K562 (cell line): ENCODE measurements around the gene PTBP3. TPM values are rescaled to one million over a fixed set of nuclear protein-coding genes. Genes with fewer than 3 reads are reported as not detected.
A peak's percentile ranks its signal among the peaks of the same experiment; 100 is the strongest.

Experiments
- ARNT ChIP-seq, 2 experiments: fragments of 450-650 bp; IDR thresholded peaks; 2 replicates each; pipeline ENCODE4 v1.6.1; 2016; ENCODE audit warnings: mild to moderate bottlenecking in 1 of 2
- MCM5 ChIP-seq: fragments of 450-650 bp; IDR thresholded peaks from 2 replicates; pipeline ENCODE4 v1.6.1; 2016; ENCODE audit warnings: low read depth
- RNF2 ChIP-seq: sonication (generic); IDR thresholded peaks from 2 replicates; pipeline ENCODE4 v1.6.1; 2016
- XRCC5 ChIP-seq: fragments of 200-400 bp; formaldehyde crosslinking; IDR thresholded peaks from 2 replicates; pipeline ENCODE4 v1.6.1; 2017; ENCODE audit warnings: low read depth, mild to moderate bottlenecking, low read length
- polyA plus RNA-seq, 8 experiments: library from polyadenylated mRNA; depleted of rRNA in 4 of 8; stranded (reverse) in 5 of 8; unstranded in 3 of 8; fragments of >200 nt; fragmentation: Nextera tagmentation in 2 of 8; fragmentation: Illumina TruSeq in 1 of 8; extraction: Ambion mirVana in 2 of 8; extraction: Trizol in 1 of 8; gene quantifications; 2 replicates each; pipeline versions ENCODE4 v1.2.1 to v1.2.3, GENCODE V29; 2011 to 2014; ENCODE audit warnings: inconsistent platforms in 1 of 8, missing spikeins in 1 of 8
- total RNA-seq, 7 experiments: library from RNA; depleted of rRNA in 6 of 7; stranded (reverse); fragments of >200 nt in 6 of 7; fragmentation: Illumina TruSeq in 2 of 7; extraction: Trizol in 2 of 7; gene quantifications; 2 replicates each; pipeline versions ENCODE4 v1.2.1 to v1.2.3, GENCODE V29; 2011 to 2021; ENCODE audit warnings: low replicate concordance in 1 of 7
- TF ChIP-seq, protein P1 (sequence below): fragments of 450-650 bp; formaldehyde crosslinking; IDR thresholded peaks from 2 replicates; pipeline ENCODE4 v1.4.0; 2022; ENCODE audit warnings: missing genetic modification characterization
- TF ChIP-seq, protein P2 (sequence below), 2 experiments: fragments of 450-650 bp; formaldehyde crosslinking in 1 of 2; IDR thresholded peaks; 2 replicates each; pipeline versions ENCODE4 v1.4.0 to v1.6.1; 2014 to 2020; ENCODE audit warnings: mild to moderate bottlenecking in 2 of 2, borderline replicate concordance in 1 of 2, low read depth in 1 of 2
- TF ChIP-seq, protein P3 (sequence below): sonication (generic); formaldehyde crosslinking; IDR thresholded peaks from 2 replicates; pipeline ENCODE4 v1.8.1; 2023; ENCODE audit warnings: mild to moderate bottlenecking, missing genetic modification reagents
- TF ChIP-seq, protein P4 (sequence below), 2 experiments: fragments of 450-650 bp in 1 of 2; IDR thresholded peaks; 2 replicates each; pipeline ENCODE4 v1.6.1; 2011 to 2017; ENCODE audit warnings: low read depth in 2 of 2, antibody characterized with exemption in 1 of 2, borderline replicate concordance in 1 of 2, low read length in 1 of 2, mild to moderate bottlenecking in 1 of 2, mixed read lengths in 1 of 2; ENCODE audit not compliant: control insufficient read depth in 1 of 2
- TF ChIP-seq, protein P5 (sequence below): fragments of 450-650 bp; formaldehyde crosslinking; IDR thresholded peaks from 2 replicates; pipeline ENCODE4 v1.4.0; 2022; ENCODE audit warnings: mild to moderate bottlenecking, moderate library complexity

Gene PTBP3
- total and polyA plus RNA-seq, 9 of the 15 experiments (the other 6 are each of a cell fraction or from before 2014, with no cell fraction given): 22.4 to 132 (median 68.0) TPM

DNA sequence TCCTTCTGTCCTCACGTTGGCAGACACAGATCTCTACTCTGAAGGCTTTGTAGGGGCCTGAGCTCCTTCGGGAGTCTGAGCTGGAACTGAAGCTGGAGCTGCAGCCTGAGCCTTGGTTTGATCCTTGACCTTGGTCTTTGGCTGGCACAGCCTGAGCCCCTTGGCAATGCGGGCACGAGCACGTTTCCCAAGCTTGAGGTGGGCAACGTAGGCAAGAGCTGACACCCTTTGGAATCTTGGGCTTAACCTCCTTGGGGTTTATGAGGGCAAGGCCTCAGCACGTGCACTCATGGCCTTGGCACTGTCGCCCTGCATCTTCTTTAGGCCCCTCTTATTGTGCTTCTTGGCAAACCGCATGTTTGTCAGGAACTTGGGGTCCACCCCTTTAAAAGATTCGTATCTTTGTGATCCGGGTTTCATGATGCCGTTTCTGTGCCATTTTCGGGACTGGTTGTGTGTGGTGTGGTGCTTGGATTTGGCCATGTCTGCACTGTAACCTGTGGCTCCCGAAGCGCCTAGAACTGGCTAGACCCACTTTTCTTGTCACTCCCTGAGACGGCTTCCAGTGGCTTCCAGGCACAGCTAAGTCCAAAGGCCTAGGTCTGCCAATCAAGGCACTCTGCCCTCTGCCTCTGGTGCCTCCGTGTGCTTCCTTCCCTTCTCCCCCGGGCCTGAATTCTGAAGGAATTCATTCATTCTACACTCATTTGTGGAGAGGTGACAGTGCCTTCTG lies 159.8 kb downstream of the PTBP3 start (continued):
- TF ChIP-seq, protein P1, sequence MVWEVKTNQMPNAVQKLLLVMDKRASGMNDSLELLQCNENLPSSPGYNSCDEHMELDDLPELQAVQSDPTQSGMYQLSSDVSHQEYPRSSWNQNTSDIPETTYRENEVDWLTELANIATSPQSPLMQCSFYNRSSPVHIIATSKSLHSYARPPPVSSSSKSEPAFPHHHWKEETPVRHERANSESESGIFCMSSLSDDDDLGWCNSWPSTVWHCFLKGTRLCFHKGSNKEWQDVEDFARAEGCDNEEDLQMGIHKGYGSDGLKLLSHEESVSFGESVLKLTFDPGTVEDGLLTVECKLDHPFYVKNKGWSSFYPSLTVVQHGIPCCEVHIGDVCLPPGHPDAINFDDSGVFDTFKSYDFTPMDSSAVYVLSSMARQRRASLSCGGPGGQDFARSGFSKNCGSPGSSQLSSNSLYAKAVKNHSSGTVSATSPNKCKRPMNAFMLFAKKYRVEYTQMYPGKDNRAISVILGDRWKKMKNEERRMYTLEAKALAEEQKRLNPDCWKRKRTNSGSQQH: no peak
- TF ChIP-seq ARNT (IDR thresholded peaks at IDR 0.05) (no peak), RNF2 (no peak), XRCC5 (no peak), MCM5 (no peak)
- TF ChIP-seq, protein P2, sequence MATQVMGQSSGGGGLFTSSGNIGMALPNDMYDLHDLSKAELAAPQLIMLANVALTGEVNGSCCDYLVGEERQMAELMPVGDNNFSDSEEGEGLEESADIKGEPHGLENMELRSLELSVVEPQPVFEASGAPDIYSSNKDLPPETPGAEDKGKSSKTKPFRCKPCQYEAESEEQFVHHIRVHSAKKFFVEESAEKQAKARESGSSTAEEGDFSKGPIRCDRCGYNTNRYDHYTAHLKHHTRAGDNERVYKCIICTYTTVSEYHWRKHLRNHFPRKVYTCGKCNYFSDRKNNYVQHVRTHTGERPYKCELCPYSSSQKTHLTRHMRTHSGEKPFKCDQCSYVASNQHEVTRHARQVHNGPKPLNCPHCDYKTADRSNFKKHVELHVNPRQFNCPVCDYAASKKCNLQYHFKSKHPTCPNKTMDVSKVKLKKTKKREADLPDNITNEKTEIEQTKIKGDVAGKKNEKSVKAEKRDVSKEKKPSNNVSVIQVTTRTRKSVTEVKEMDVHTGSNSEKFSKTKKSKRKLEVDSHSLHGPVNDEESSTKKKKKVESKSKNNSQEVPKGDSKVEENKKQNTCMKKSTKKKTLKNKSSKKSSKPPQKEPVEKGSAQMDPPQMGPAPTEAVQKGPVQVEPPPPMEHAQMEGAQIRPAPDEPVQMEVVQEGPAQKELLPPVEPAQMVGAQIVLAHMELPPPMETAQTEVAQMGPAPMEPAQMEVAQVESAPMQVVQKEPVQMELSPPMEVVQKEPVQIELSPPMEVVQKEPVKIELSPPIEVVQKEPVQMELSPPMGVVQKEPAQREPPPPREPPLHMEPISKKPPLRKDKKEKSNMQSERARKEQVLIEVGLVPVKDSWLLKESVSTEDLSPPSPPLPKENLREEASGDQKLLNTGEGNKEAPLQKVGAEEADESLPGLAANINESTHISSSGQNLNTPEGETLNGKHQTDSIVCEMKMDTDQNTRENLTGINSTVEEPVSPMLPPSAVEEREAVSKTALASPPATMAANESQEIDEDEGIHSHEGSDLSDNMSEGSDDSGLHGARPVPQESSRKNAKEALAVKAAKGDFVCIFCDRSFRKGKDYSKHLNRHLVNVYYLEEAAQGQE (IDR thresholded peaks at IDR 0.05; ENCODE audit: borderline replicate concordance): peak; percentile 57
- TF ChIP-seq, protein P2 (CRISPR knock-in tag; IDR thresholded peaks at IDR 0.05; ENCODE audit: low read depth): no peak
- TF ChIP-seq, protein P3, sequence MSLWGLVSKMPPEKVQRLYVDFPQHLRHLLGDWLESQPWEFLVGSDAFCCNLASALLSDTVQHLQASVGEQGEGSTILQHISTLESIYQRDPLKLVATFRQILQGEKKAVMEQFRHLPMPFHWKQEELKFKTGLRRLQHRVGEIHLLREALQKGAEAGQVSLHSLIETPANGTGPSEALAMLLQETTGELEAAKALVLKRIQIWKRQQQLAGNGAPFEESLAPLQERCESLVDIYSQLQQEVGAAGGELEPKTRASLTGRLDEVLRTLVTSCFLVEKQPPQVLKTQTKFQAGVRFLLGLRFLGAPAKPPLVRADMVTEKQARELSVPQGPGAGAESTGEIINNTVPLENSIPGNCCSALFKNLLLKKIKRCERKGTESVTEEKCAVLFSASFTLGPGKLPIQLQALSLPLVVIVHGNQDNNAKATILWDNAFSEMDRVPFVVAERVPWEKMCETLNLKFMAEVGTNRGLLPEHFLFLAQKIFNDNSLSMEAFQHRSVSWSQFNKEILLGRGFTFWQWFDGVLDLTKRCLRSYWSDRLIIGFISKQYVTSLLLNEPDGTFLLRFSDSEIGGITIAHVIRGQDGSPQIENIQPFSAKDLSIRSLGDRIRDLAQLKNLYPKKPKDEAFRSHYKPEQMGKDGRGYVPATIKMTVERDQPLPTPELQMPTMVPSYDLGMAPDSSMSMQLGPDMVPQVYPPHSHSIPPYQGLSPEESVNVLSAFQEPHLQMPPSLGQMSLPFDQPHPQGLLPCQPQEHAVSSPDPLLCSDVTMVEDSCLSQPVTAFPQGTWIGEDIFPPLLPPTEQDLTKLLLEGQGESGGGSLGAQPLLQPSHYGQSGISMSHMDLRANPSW (CRISPR knock-in tag): no peak
- TF ChIP-seq, protein P4, sequence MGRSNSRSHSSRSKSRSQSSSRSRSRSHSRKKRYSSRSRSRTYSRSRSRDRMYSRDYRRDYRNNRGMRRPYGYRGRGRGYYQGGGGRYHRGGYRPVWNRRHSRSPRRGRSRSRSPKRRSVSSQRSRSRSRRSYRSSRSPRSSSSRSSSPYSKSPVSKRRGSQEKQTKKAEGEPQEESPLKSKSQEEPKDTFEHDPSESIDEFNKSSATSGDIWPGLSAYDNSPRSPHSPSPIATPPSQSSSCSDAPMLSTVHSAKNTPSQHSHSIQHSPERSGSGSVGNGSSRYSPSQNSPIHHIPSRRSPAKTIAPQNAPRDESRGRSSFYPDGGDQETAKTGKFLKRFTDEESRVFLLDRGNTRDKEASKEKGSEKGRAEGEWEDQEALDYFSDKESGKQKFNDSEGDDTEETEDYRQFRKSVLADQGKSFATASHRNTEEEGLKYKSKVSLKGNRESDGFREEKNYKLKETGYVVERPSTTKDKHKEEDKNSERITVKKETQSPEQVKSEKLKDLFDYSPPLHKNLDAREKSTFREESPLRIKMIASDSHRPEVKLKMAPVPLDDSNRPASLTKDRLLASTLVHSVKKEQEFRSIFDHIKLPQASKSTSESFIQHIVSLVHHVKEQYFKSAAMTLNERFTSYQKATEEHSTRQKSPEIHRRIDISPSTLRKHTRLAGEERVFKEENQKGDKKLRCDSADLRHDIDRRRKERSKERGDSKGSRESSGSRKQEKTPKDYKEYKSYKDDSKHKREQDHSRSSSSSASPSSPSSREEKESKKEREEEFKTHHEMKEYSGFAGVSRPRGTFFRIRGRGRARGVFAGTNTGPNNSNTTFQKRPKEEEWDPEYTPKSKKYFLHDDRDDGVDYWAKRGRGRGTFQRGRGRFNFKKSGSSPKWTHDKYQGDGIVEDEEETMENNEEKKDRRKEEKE (IDR thresholded peaks at IDR 0.05; ENCODE audit: borderline replicate concordance in 1 of 2, control insufficient read depth in 1 of 2, low read depth in 2 of 2, low read length in 1 of 2): no peak
- TF ChIP-seq, protein P5, sequence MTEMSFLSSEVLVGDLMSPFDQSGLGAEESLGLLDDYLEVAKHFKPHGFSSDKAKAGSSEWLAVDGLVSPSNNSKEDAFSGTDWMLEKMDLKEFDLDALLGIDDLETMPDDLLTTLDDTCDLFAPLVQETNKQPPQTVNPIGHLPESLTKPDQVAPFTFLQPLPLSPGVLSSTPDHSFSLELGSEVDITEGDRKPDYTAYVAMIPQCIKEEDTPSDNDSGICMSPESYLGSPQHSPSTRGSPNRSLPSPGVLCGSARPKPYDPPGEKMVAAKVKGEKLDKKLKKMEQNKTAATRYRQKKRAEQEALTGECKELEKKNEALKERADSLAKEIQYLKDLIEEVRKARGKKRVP (CRISPR knock-in tag): no peak
